ENCODE results near the gene CAMTA1. TPM values are rescaled to one million over a fixed set of nuclear protein-coding genes. Genes with fewer than 3 reads are reported as not detected.

CAMTA1 gene
- total RNA-seq, 1 donor from 2014 or later = 268 TPM

DNA sequence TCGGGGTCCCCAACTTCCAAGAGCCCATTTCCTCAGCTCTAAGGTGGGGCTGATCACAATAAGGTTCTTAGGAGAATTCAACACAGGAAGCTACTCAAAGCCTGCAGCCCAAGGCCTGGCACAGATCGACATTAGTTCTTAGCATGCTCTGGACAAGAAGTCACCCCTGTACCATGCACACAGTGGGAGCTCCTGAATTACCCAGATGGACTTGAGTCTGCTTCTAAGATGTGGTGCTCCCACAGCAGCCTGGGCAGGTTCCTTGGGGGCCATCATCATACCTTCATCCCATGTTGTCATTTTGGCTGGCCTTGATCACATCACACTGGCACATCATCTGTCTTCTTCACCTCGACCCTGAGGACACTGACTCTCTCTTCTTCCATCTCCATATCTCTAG lies 832.6 kb downstream of the CAMTA1 start:
- no peak overlapping the region for H3K4me2 ChIP-seq
- H3K79me2 ChIP-seq (ENCODE audit: low read depth) = no peaks in the 10 kb centered on the region
- peaks cover 24% of the 10 kb centered on the region for H3K27me3 Mint-ChIP-seq (ENCODE audit: insufficient read depth, low read depth)
- H3K4me3 Mint-ChIP-seq = no peak overlapping the region
- H4K20me1 ChIP-seq (ENCODE audit: low read depth) = no peaks in the 10 kb centered on the region
- H3K27ac ChIP-seq = no peak overlapping the region
- no peaks in the 10 kb centered on the region for H3K36me3 Mint-ChIP-seq
- H3K4me3 ChIP-seq = no peak overlapping the region
- no peak overlapping the region for H3K9ac ChIP-seq
- TF ChIP-seq EZH2 (IDR thresholded peaks at IDR 0.05) (no peak), EZH2phosphoT487 (IDR thresholded peaks at IDR 0.05) (no peak)
- TF ChIP-seq, protein P1, sequence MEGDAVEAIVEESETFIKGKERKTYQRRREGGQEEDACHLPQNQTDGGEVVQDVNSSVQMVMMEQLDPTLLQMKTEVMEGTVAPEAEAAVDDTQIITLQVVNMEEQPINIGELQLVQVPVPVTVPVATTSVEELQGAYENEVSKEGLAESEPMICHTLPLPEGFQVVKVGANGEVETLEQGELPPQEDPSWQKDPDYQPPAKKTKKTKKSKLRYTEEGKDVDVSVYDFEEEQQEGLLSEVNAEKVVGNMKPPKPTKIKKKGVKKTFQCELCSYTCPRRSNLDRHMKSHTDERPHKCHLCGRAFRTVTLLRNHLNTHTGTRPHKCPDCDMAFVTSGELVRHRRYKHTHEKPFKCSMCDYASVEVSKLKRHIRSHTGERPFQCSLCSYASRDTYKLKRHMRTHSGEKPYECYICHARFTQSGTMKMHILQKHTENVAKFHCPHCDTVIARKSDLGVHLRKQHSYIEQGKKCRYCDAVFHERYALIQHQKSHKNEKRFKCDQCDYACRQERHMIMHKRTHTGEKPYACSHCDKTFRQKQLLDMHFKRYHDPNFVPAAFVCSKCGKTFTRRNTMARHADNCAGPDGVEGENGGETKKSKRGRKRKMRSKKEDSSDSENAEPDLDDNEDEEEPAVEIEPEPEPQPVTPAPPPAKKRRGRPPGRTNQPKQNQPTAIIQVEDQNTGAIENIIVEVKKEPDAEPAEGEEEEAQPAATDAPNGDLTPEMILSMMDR (IDR thresholded peaks at IDR 0.05) = no peak
- no peaks in the 10 kb centered on the region for H3K9me3 Mint-ChIP-seq
- H3K27ac Mint-ChIP-seq = no peak overlapping the region
- no peaks in the 10 kb centered on the region for H3K4me1 Mint-ChIP-seq
- no peaks in the 10 kb centered on the region for H3K27me3 ChIP-seq
- no peak for DNase-seq (ENCODE audit: low spot score)
- no peak overlapping the region for H2AFZ ChIP-seq (replicated peaks)
- no peaks in the 10 kb centered on the region for H3K9me3 ChIP-seq (ENCODE audit: low read depth)
- H3K36me3 ChIP-seq = no peaks in the 10 kb centered on the region
- H3K4me1 ChIP-seq = no peaks in the 10 kb centered on the region
- H3F3A ChIP-seq (ENCODE audit: low read depth) = no peaks in the 10 kb centered on the region

DNA sequence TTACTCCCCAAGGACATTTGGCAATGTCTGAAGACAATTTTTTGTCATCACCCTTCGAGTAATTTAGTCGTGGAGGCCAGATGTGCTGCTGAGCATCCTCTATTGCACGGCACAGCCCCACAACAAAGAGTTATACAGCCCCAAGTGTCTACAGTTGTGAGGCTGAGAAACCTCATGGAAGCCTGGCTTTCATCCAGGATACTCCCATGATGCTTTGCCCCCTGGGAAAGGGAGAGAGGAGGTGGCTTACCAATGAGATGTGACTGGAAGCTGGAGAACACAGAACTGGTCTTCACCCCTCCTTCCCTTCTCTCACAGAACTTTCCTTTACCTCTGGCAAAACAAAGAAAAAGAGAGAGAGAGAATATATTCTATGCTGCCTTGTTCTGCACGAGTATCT lies 834.9 kb downstream of the CAMTA1 start:
- no peaks in the 10 kb centered on the region for H3K79me2 ChIP-seq (ENCODE audit: low read depth)
- no peak overlapping the region for H3K4me3 ChIP-seq
- TF ChIP-seq, protein P1 (IDR thresholded peaks at IDR 0.05) = no peak
- no peak for TF ChIP-seq EZH2 (IDR thresholded peaks at IDR 0.05)
- TF ChIP-seq EZH2phosphoT487 (IDR thresholded peaks at IDR 0.05) = no peak
- H3K27ac ChIP-seq = no peak overlapping the region
- H3F3A ChIP-seq (ENCODE audit: low read depth) = no peaks in the 10 kb centered on the region
- H3K4me1 ChIP-seq = no peaks in the 10 kb centered on the region
- H3K27ac Mint-ChIP-seq = no peak overlapping the region
- H3K27me3 ChIP-seq = no peaks in the 10 kb centered on the region
- H3K4me1 Mint-ChIP-seq = no peaks in the 10 kb centered on the region
- no peaks in the 10 kb centered on the region for H3K36me3 ChIP-seq
- no peaks in the 10 kb centered on the region for H3K9me3 Mint-ChIP-seq
- no peak overlapping the region for H3K4me3 Mint-ChIP-seq
- H3K9ac ChIP-seq = no peak overlapping the region
- H3K9me3 ChIP-seq (ENCODE audit: low read depth) = no peaks in the 10 kb centered on the region
- no peak overlapping the region for H3K4me2 ChIP-seq
- no peaks in the 10 kb centered on the region for H3K36me3 Mint-ChIP-seq
- no peaks in the 10 kb centered on the region for H4K20me1 ChIP-seq (ENCODE audit: low read depth)
- H2AFZ ChIP-seq (replicated peaks) = no peak overlapping the region
- H3K27me3 Mint-ChIP-seq (ENCODE audit: insufficient read depth, low read depth) = peaks cover 29% of the 10 kb centered on the region
- DNase-seq (ENCODE audit: low spot score) = no peak

DNA sequence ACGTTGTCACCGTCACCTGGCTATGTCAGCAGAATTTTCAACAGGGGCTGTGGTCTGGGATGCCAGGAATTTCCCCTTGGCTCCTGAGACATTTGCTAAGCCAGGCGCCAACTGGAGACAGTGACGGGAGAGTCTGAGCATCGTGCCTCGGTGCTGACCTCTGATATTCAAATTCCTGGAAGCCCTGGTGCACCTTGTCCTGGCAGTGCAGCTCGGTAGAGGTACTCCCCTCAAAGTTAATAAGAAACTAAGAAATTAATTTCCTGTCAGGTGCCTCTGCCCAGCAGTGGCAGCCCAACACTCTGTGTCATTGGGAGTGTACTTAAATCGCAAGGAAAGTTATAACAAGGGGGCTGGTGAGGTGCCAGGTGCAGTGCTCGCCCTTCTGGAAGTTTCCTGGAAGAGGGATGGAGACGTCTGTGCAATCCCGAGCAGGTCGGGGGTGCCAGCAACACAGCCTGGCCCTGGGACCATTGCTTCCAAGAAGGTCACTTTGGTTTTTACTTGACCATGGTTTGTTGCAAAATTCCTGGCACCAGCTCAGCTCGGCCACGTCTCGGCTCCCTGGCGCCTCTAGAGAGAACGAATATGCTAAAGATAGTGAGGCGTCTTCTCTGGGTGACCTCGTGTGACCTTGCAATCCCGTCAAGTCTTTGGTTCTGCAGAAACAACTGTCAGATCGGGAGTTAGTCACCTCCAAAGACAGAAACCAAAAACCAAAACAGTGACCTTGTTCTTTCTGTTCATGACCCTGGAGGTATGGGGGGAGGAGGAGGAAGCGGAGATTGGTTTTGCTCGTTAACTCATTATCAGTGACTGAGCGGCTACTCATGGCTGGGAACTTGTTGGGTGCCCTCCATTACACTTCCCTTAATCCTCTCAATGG lies 836.3 kb downstream of the CAMTA1 start:
- no peak overlapping the region for H3K9ac ChIP-seq
- no peaks in the 10 kb centered on the region for H3K9me3 ChIP-seq (ENCODE audit: low read depth)
- H3K4me1 ChIP-seq = no peaks in the 10 kb centered on the region
- peaks cover 25% of the 10 kb centered on the region for H3K27me3 Mint-ChIP-seq (ENCODE audit: insufficient read depth, low read depth)
- no peak for DNase-seq (ENCODE audit: low spot score)
- no peaks in the 10 kb centered on the region for H3K27me3 ChIP-seq
- TF ChIP-seq EZH2 (IDR thresholded peaks at IDR 0.05) = no peak
- TF ChIP-seq EZH2phosphoT487 (IDR thresholded peaks at IDR 0.05) = no peak
- TF ChIP-seq, protein P1 (IDR thresholded peaks at IDR 0.05) = no peak
- no peaks in the 10 kb centered on the region for H3K79me2 ChIP-seq (ENCODE audit: low read depth)
- H3K4me3 ChIP-seq = no peak overlapping the region
- H3F3A ChIP-seq (ENCODE audit: low read depth) = no peaks in the 10 kb centered on the region
- H3K27ac Mint-ChIP-seq = no peak overlapping the region
- H3K36me3 ChIP-seq = no peaks in the 10 kb centered on the region
- no peak overlapping the region for H3K4me3 Mint-ChIP-seq
- no peak overlapping the region for H3K4me2 ChIP-seq
- H2AFZ ChIP-seq (replicated peaks) = no peak overlapping the region
- H3K9me3 Mint-ChIP-seq = no peaks in the 10 kb centered on the region
- H3K4me1 Mint-ChIP-seq = no peaks in the 10 kb centered on the region
- H4K20me1 ChIP-seq (ENCODE audit: low read depth) = no peaks in the 10 kb centered on the region
- no peaks in the 10 kb centered on the region for H3K36me3 Mint-ChIP-seq
- H3K27ac ChIP-seq = no peak overlapping the region

Measured in neural progenitor cell (in vitro differentiated cells).